Type B pancreatic cell (in vitro differentiated cells): ENCODE results near the gene FGF7. TPM values are rescaled to one million over a fixed set of nuclear protein-coding genes. Genes with fewer than 3 reads are reported as not detected.
"Not testable (repeated sequence)": the region's sequence is repeated elsewhere in the genome, so short reads cannot be mapped to it uniquely, and the experiment has no call there.

Source experiments
- DNase-seq: peaks from one replicate; pipeline ENCODE4 v3.0.0; 2021; ENCODE audit warnings: mixed read lengths; ENCODE audit not compliant: unreplicated experiment; ENCODE audit errors: extremely low spot score
- H3K27ac Mint-ChIP-seq: 2 replicates; pipeline ENCODE4 v1.8.0; 2021; ENCODE audit warnings: mild to moderate bottlenecking, mixed read lengths
- H3K27me3 Mint-ChIP-seq: 2 replicates; pipeline ENCODE4 v1.8.0; 2021; ENCODE audit warnings: mixed read lengths
- H3K36me3 Mint-ChIP-seq: 2 replicates; pipeline ENCODE4 v1.8.0; 2021; ENCODE audit warnings: mixed read lengths
- H3K4me1 Mint-ChIP-seq: one replicate; pipeline ENCODE4 v1.8.0; 2021; ENCODE audit warnings: mixed read lengths; ENCODE audit not compliant: unreplicated experiment
- H3K4me3 Mint-ChIP-seq: 2 replicates; pipeline ENCODE4 v1.8.0; 2021; ENCODE audit warnings: mild to moderate bottlenecking, mixed read lengths
- H3K9me3 Mint-ChIP-seq: 2 replicates; pipeline ENCODE4 v1.8.0; 2021; ENCODE audit warnings: mixed read lengths
- total RNA-seq: library from RNA; stranded (reverse); gene quantifications from 2 replicates; pipeline ENCODE4 v1.2.1, GENCODE V29; 2021; ENCODE audit warnings: low replicate concordance
- TF ChIP-seq, protein P1 (sequence below): fragments of 200-600 bp; sonication (generic); conservative IDR thresholded peaks from 2 replicates; pipeline ENCODE4 v1.5.0; 2021; ENCODE audit warnings: antibody characterized with exemption, mild to moderate bottlenecking

FGF7 gene
- total RNA-seq, 1 donor from 2014 or later, result 7.8 TPM

GRCh38 chr15:49387471-49387870 lies 35.6 kb upstream of the FGF7 start:
- Mint-ChIP-seq H3K9me3 (no peaks in the 10 kb centered on the region), H3K27me3 (no peaks in the 10 kb centered on the region), H3K4me3 (no peak overlapping the region), H3K36me3 (no peaks in the 10 kb centered on the region), H3K4me1 (no peaks in the 10 kb centered on the region), H3K27ac (no peak overlapping the region)
- DNase-seq, result no peak
- TF ChIP-seq, protein P1, sequence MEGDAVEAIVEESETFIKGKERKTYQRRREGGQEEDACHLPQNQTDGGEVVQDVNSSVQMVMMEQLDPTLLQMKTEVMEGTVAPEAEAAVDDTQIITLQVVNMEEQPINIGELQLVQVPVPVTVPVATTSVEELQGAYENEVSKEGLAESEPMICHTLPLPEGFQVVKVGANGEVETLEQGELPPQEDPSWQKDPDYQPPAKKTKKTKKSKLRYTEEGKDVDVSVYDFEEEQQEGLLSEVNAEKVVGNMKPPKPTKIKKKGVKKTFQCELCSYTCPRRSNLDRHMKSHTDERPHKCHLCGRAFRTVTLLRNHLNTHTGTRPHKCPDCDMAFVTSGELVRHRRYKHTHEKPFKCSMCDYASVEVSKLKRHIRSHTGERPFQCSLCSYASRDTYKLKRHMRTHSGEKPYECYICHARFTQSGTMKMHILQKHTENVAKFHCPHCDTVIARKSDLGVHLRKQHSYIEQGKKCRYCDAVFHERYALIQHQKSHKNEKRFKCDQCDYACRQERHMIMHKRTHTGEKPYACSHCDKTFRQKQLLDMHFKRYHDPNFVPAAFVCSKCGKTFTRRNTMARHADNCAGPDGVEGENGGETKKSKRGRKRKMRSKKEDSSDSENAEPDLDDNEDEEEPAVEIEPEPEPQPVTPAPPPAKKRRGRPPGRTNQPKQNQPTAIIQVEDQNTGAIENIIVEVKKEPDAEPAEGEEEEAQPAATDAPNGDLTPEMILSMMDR, result no peak

GRCh38 chr15:49402515-49403296 lies 20.3 kb upstream of the FGF7 start:
- not testable (repeated sequence) for H3K27me3 Mint-ChIP-seq, H3K27ac Mint-ChIP-seq

GRCh38 chr15:49406352-49407118 lies 16.5 kb upstream of the FGF7 start:
- Mint-ChIP-seq H3K36me3 (no peaks in the 10 kb centered on the region), H3K4me3 (no peak overlapping the region), H3K27ac (no peak overlapping the region), H3K4me1 (peaks cover 12% of the 10 kb centered on the region), H3K27me3 (no peaks in the 10 kb centered on the region), H3K9me3 (peaks cover 3% of the 10 kb centered on the region)
- no peak for DNase-seq
- TF ChIP-seq, protein P1, result no peak

More at GRCh38 chr15:49402515-49403296, 20.3 kb upstream of the FGF7 start:
- H3K36me3 Mint-ChIP-seq, H3K4me3 Mint-ChIP-seq, H3K9me3 Mint-ChIP-seq, H3K4me1 Mint-ChIP-seq, DNase-seq: not testable (repeated sequence)

DNA sequence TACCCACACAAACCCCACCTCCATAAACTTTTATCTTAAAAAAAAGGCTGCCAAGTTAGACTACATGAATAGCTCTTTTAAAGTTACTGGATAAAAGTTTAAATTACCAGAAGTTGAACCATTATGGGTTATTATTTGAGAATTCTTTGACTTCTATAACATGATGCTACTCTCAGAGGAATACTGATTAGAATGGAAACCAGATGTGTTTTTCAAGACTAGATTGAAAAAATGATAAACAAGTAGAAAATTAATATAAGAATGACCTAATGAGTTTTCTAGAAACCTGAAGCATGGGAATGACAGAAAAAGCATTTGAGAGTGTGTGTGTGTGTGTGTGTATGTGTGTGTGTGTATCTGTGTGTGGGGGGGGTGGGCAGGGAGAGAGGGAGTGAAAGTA lies 12.4 kb upstream of the FGF7 start:
- TF ChIP-seq, protein P1, result no peak
- no peak for DNase-seq
- no peaks in the 10 kb centered on the region for H3K27me3 Mint-ChIP-seq
- peaks cover 5% of the 10 kb centered on the region for H3K9me3 Mint-ChIP-seq
- H3K4me1 Mint-ChIP-seq, result peaks cover 18% of the 10 kb centered on the region
- H3K27ac Mint-ChIP-seq, result no peak overlapping the region
- H3K4me3 Mint-ChIP-seq, result no peak overlapping the region
- no peaks in the 10 kb centered on the region for H3K36me3 Mint-ChIP-seq

DNA sequence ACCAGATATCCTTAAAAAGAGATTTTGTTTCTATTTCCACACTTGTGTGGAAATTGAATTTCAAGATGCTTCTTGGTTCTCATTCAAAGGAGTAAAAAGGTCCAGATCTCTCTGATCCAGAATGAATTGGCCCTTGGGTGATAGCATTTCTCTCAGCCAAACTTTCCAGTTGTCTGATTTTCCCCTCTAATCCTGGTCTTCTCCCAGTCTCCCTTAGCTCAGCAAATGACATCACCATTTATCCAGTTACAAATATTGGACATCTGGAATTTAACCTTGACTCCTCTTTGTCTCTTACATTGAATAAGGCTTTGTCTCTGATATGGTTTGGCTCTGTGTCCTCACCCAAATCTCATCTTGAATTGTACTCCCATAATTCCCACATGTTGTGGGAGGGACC lies 10.2 kb upstream of the FGF7 start:
- Mint-ChIP-seq H3K27me3 (no peaks in the 10 kb centered on the region), H3K4me1 (peaks cover 18% of the 10 kb centered on the region), H3K4me3 (no peak overlapping the region), H3K27ac (no peak overlapping the region), H3K36me3 (no peaks in the 10 kb centered on the region), H3K9me3 (peaks cover 5% of the 10 kb centered on the region)
- TF ChIP-seq, protein P1, result no peak
- DNase-seq, result no peak

- DNase-seq, result no peak
- TF ChIP-seq, protein P1, result no peak
- Mint-ChIP-seq H3K27me3 (no peaks in the 10 kb centered on the region), H3K4me1 (peaks cover 14% of the 10 kb centered on the region), H3K27ac (no peak overlapping the region), H3K4me3 (no peak overlapping the region), H3K36me3 (no peaks in the 10 kb centered on the region), H3K9me3 (peaks cover 5% of the 10 kb centered on the region)
Observed at GRCh38 chr15:49415149-49415548, 7.9 kb upstream of the FGF7 start.
